Hepatocyte (in vitro differentiated cells): ENCODE results near the gene MKNK2.

Experiments
- CTCF ChIP-seq: fragments of 200-600 bp; sonication (generic); IDR thresholded peaks from 2 replicates; pipeline ENCODE4 v1.5.1; 2016; ENCODE audit warnings: antibody characterized with exemption, mild to moderate bottlenecking; ENCODE audit not compliant: poor library complexity
- EZH2 ChIP-seq: fragments of 200-600 bp; sonication (generic); IDR thresholded peaks from 2 replicates; pipeline ENCODE4 v1.6.1; 2016; ENCODE audit warnings: antibody characterized with exemption, mild to moderate bottlenecking, borderline replicate concordance
- EZH2phosphoT487 ChIP-seq: fragments of 200-600 bp; sonication (generic); IDR thresholded peaks from one replicate; pipeline ENCODE4 v1.6.1; 2018; ENCODE audit warnings: antibody characterized with exemption, mild to moderate bottlenecking, low read depth, moderate library complexity; ENCODE audit not compliant: unreplicated experiment, severe bottlenecking

GRCh38 chr19:1999856-2000515 lies 51.1 kb downstream of the MKNK2 start:
- TF ChIP-seq CTCF, result no peak
- no peak for TF ChIP-seq EZH2
- no peak for TF ChIP-seq EZH2phosphoT487
